ENCODE measurements around the gene DDX4. TPM values are rescaled to one million over a fixed set of nuclear protein-coding genes. Genes with fewer than 3 reads are reported as not detected.

Gene DDX4
- total RNA-seq, 1 donor from 2014 or later = not detected

DNA sequence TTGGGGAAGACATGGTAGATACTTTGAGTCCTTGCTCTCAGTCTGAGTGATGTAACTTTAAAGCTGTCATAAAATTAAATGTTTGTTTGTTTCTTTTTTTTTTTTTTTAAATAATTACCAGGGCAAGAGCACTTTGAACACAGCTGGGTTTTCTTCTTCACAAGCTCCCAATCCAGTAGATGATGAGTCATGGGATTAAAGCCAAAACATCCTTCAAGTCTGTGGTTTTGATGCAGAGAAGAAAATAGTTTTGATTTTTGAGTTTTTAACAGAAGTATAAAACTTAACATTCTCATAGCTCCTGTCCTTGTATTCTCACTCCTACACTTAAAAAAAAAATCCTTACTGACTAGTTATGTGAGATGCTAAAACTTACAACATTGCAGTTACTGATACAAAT is 78.5 kb downstream of the DDX4 start:
- Histone ChIP-seq H3K36me3 (no peaks in the 10 kb centered on the region), H3K4me1 (no peaks in the 10 kb centered on the region), H3K27ac (no peak overlapping the region), H3K9me3 (no peaks in the 10 kb centered on the region), H3K4me3 (no peak overlapping the region), H3K27me3 (no peaks in the 10 kb centered on the region)
- no peak for DNase-seq (ENCODE audit: low spot score in 2 of 2)
- TF ChIP-seq, protein P1, sequence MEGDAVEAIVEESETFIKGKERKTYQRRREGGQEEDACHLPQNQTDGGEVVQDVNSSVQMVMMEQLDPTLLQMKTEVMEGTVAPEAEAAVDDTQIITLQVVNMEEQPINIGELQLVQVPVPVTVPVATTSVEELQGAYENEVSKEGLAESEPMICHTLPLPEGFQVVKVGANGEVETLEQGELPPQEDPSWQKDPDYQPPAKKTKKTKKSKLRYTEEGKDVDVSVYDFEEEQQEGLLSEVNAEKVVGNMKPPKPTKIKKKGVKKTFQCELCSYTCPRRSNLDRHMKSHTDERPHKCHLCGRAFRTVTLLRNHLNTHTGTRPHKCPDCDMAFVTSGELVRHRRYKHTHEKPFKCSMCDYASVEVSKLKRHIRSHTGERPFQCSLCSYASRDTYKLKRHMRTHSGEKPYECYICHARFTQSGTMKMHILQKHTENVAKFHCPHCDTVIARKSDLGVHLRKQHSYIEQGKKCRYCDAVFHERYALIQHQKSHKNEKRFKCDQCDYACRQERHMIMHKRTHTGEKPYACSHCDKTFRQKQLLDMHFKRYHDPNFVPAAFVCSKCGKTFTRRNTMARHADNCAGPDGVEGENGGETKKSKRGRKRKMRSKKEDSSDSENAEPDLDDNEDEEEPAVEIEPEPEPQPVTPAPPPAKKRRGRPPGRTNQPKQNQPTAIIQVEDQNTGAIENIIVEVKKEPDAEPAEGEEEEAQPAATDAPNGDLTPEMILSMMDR (IDR thresholded peaks at IDR 0.05) = no peak
- intact Hi-C loops (cut with DNase I) = no loop called here

DNA sequence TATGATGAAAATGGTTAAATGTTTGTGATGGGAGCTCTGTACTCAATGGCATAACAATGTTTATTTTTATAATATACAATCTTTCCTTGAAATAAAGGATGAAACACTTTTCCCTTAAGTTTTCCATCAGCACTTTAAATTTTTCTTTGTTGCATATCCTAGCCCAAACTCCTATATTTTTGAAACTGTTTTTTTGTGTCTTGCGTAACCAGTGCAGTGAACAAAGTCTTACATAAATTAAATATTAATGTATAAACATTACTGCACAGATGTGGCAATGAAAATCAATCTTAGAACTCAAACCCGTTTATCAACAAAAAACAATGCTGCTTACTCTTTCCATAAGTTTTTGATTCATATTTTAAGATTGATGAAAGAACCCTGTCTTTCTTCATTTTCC is 79.2 kb downstream of the DDX4 start:
- peaks cover 0 to 5% of the 10 kb centered on the region in 2 donors for H3K4me1 ChIP-seq
- no peaks in the 10 kb centered on the region for H3K9me3 ChIP-seq
- DNase-seq (ENCODE audit: low spot score in 2 of 2) = no peak
- H3K4me3 ChIP-seq = no peak overlapping the region
- TF ChIP-seq, protein P1 (IDR thresholded peaks at IDR 0.05) = no peak
- H3K27me3 ChIP-seq = no peaks in the 10 kb centered on the region
- H3K36me3 ChIP-seq = no peaks in the 10 kb centered on the region
- no peak overlapping the region for H3K27ac ChIP-seq
- intact Hi-C loops (cut with DNase I) = no loop called here

DNA sequence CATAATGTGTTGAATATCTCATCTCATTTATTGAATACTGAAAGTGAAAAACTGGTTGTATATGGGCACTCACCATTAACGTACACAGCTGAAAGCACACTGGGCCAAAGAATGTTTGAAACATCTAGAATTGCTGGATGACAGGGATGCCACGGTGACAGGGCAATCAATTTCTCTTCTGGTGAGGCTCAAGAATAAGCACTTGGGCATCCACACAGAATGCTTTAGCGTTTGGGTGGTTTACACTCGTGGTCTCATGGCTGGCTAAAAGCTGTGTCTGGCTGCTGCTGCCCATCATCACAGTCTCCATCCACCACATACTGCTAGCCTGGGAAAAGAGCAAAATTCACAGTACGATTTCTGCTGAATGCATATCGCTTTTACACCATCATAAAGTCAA is 82.6 kb downstream of the DDX4 start:
- intact Hi-C loops (cut with DNase I) = no loop called here
- DNase-seq (ENCODE audit: low spot score in 2 of 2) = no peak
- no peak overlapping the region for H3K27ac ChIP-seq
- no peak overlapping the region for H3K4me3 ChIP-seq
- no peaks in the 10 kb centered on the region for H3K36me3 ChIP-seq
- H3K27me3 ChIP-seq = no peaks in the 10 kb centered on the region
- H3K4me1 ChIP-seq = peaks cover 0 to 6% of the 10 kb centered on the region in 2 donors
- H3K9me3 ChIP-seq = no peaks in the 10 kb centered on the region
- TF ChIP-seq, protein P1 (IDR thresholded peaks at IDR 0.05) = no peak

DNA sequence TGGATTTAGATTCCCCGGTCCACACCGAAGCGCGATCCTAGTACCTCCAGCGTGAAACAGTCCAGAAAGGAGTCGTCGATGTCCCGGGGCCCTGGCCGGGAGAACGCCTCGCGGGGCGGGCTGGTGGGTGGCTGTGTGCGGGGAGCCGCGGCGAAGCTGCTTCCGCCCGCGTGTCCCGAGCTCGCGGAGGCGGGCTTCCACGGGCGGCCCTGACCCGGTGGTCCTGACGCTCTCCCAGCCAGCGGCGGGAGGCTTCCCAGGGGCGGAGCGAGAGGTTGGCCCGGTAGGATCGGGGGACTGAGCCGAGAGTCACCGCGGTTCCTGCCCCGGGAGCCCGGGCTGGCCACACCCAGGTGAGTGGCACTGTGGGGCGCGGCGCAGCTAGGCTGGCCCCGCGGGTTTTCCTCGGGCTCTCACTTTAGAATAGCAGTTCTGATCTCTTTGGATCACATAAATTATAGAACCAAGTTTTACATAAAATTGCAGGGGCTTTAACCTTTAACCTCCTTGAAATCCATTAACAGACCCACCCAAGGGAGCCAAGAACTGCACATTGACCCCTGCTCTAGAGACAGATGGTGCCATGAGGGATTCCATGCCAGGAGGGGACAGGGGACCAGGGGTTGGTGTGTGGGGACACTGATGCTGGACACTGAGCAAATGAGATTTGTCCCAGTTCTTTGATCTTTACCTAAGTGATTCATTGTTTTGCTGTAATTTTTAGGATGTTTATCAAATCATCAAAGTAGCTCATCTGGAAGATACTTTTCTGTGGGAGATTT is 84.1 kb downstream of the DDX4 start:
- DNase-seq (ENCODE audit: low spot score in 2 of 2) = no peak
- Histone ChIP-seq H3K27ac (no peak overlapping the region), H3K9me3 (no peaks in the 10 kb centered on the region), H3K4me1 (peaks cover 0 to 6% of the 10 kb centered on the region in 2 donors), H3K4me3 (peak overlapping the region; percentile 43 to 57), H3K27me3 (no peaks in the 10 kb centered on the region), H3K36me3 (no peaks in the 10 kb centered on the region)
- intact Hi-C loops (cut with DNase I) = no loop called here
- TF ChIP-seq, protein P1 (IDR thresholded peaks at IDR 0.05) = no peak

DNA sequence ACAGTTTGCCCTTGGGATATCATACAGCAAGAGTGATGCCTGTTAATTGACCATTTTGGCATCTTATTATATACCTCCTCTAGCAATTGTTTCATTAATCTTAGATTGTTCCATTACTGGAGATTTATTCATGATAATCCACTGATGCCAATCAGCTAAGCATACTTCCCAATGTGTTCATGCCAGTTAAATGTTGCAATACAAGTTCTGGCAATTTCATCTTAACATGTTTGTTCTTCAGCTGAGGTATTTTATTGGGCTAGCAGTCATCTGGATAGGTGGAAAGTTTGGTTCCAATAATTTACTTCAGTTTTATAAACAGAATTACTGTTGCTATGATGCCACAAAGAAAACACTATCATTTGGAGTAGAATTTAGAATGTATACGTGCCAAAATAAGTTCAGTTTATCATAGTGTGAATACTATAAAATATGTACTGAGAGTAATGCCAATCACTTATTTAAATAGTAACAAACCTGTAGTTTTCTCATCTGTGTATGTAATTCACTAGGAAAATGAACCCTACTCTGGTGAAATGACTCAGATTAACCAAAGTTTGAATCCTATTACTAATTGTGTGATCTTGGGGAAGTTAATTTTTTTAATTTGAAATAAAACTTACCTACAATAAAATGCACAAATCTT is 85.4 kb downstream of the DDX4 start:
- intact Hi-C loops (cut with DNase I) = no loop called here
- Histone ChIP-seq H3K27ac (no peak overlapping the region), H3K4me1 (peaks cover 0 to 6% of the 10 kb centered on the region in 2 donors), H3K4me3 (no peak overlapping the region), H3K9me3 (no peaks in the 10 kb centered on the region), H3K27me3 (no peaks in the 10 kb centered on the region), H3K36me3 (no peaks in the 10 kb centered on the region)
- no peak for DNase-seq (ENCODE audit: low spot score in 2 of 2)
- TF ChIP-seq, protein P1 (IDR thresholded peaks at IDR 0.05) = no peak

Measured in ascending aorta (tissue), 2 donors.